A673 (cell line): ENCODE data around the gene GBP5.

ENCODE experiments used
- CTCF ChIP-seq: fragments of 300-800, 200-600 bp; sonication (generic); conservative IDR thresholded peaks from 2 replicates; pipeline ENCODE4 v1.5.1; 2017; ENCODE audit warnings: low read depth, mild to moderate bottlenecking, antibody characterized with exemption, low read length, moderate library complexity, mixed read lengths
- EZH2 ChIP-seq: fragments of 200-600 bp; sonication (generic); IDR thresholded peaks from 2 replicates; pipeline ENCODE4 v1.6.1; 2017; ENCODE audit warnings: borderline replicate concordance, low read depth, mild to moderate bottlenecking, mixed read lengths, antibody characterized with exemption, low read length; ENCODE audit not compliant: poor library complexity, severe bottlenecking

- no peak for TF ChIP-seq CTCF
- no peak for TF ChIP-seq EZH2
These were observed 691 bp upstream of the GBP5 start for GRCh38 chr1:89273324-89273778.
